H1 (cell line): ENCODE data around the gene MRPL55. TPM values are rescaled to one million over a fixed set of nuclear protein-coding genes. Genes with fewer than 3 reads are reported as not detected.

Experiments used
- CTCF ChIA-PET: fragments of 300-600 bp; sonication (Branson Sonifier 250); formaldehyde crosslinking; loops from one replicate; lab custom pipeline; 2021; ENCODE audit not compliant: partially characterized antibody; lab: Charles Lee
- POLR2A ChIA-PET: fragments of 300-600 bp; sonication (Branson Sonifier 250); formaldehyde crosslinking; loops from one replicate; lab custom pipeline; 2021; ENCODE audit warnings: inconsistent platforms; ENCODE audit not compliant: partially characterized antibody; lab: Charles Lee
- DNase-seq, 2 experiments: peaks; one replicate each; pipeline versions ENCODE4 v3.0.0 to v3.0.0-alpha.2; 2010 to 2022; ENCODE audit warnings: low spot score in 2 of 2, low read depth in 1 of 2, mixed read lengths in 1 of 2
- FAIRE-seq: peaks from 2 replicates; lab custom pipeline; 2011; peaks lifted over from hg19 to GRCh38; lab: Jason Lieb, UNC
- H2AFZ ChIP-seq: 2 replicates; pipeline ENCODE4 v1.8.1; 2012; ENCODE audit warnings: low read length, inconsistent platforms
- H2AK5ac ChIP-seq: 2 replicates; pipeline ENCODE4 v1.6.1; 2013; ENCODE audit warnings: low read depth, low read length
- H2BK120ac ChIP-seq: replicated peaks from 2 replicates; pipeline ENCODE3; 2013; ENCODE audit warnings: low read depth, low read length, inconsistent platforms
- H2BK12ac ChIP-seq: 2 replicates; pipeline ENCODE4 v1.6.1; 2013; ENCODE audit warnings: low read depth, low read length
- H2BK15ac ChIP-seq: 2 replicates; pipeline ENCODE4 v1.6.1; 2013; ENCODE audit warnings: low read length
- H2BK20ac ChIP-seq: 2 replicates; pipeline ENCODE4 v1.6.1; 2013; ENCODE audit warnings: low read length
- H2BK5ac ChIP-seq: 2 replicates; pipeline ENCODE4 v1.6.1; 2013; ENCODE audit warnings: low read depth, low read length
- H3K14ac ChIP-seq: 2 replicates; pipeline ENCODE4 v1.6.1; 2013; ENCODE audit warnings: inconsistent platforms; ENCODE audit not compliant: insufficient read length
- H3K18ac ChIP-seq: 2 replicates; pipeline ENCODE4 v1.6.1; 2013; ENCODE audit warnings: low read length; ENCODE audit errors: extremely low read depth
- H3K23ac ChIP-seq: 2 replicates; pipeline ENCODE4 v1.6.1; 2013; ENCODE audit warnings: inconsistent platforms; ENCODE audit not compliant: insufficient read length
- H3K23me2 ChIP-seq: 2 replicates; pipeline ENCODE4 v1.6.1; 2013; ENCODE audit warnings: low read depth, low read length
- H3K27ac ChIP-seq: 2 replicates; pipeline ENCODE4 v1.6.1; 2011; ENCODE audit warnings: low read depth, low read length, inconsistent platforms
- H3K27me3 ChIP-seq, 4 experiments: replicated peaks in 1 of 4; 1 replicate in 1 of 4; 2 replicates in 3 of 4; pipeline versions ENCODE4 v1.6.1 to v1.8.1; 2011 to 2013; ENCODE audit warnings: low read length in 3 of 4, mild to moderate bottlenecking in 3 of 4, inconsistent platforms in 2 of 4, mixed read lengths in 2 of 4, moderate library complexity in 1 of 4; ENCODE audit not compliant: control insufficient read depth in 3 of 4, insufficient read depth in 3 of 4; ENCODE audit errors: extremely low read depth in 1 of 4
- H3K36me3 ChIP-seq, 4 experiments: 2 replicates each; pipeline versions ENCODE4 v1.6.1 to v1.8.1; 2011 to 2013; ENCODE audit warnings: mild to moderate bottlenecking in 4 of 4, low read length in 3 of 4, moderate library complexity in 2 of 4, control low read depth in 1 of 4, inconsistent platforms in 1 of 4; ENCODE audit not compliant: insufficient read depth in 4 of 4, control insufficient read depth in 2 of 4
- H3K4ac ChIP-seq: replicated peaks from 2 replicates; pipeline ENCODE3; 2013; ENCODE audit warnings: low read length, low read depth, mixed read lengths, inconsistent platforms; ENCODE audit not compliant: insufficient read length
- H3K4me1 ChIP-seq, 4 experiments: replicated peaks in 1 of 4; 1 replicate in 1 of 4; 2 replicates in 3 of 4; pipeline versions ENCODE4 v1.6.1 to v1.8.1; 2011 to 2013; ENCODE audit warnings: low read length in 3 of 4, inconsistent platforms in 2 of 4, mixed read lengths in 1 of 4; ENCODE audit not compliant: insufficient read depth in 4 of 4, control insufficient read depth in 3 of 4
- H3K4me2 ChIP-seq, 2 experiments: 2 replicates each; pipeline versions ENCODE4 v1.6.1 to v1.8.1; 2011 to 2013; ENCODE audit warnings: low read depth in 2 of 2, low read length in 2 of 2, control low read depth in 1 of 2, inconsistent platforms in 1 of 2, mild to moderate bottlenecking in 1 of 2; ENCODE audit not compliant: insufficient read depth in 1 of 2
- H3K4me3 ChIP-seq, 4 experiments: fragments of 200-600, 300-600 bp in 1 of 4; sonication (generic), shearing (Covaris generic), sonication (Bioruptor Twin) in 1 of 4; 2 replicates each; pipeline versions ENCODE4 v1.5.1 to v1.8.1; 2011 to 2016; ENCODE audit warnings: low read length in 4 of 4, low read depth in 3 of 4, control low read depth in 2 of 4, inconsistent platforms in 2 of 4, mild to moderate bottlenecking in 2 of 4, mixed read lengths in 1 of 4, moderate library complexity in 1 of 4; ENCODE audit not compliant: insufficient read depth in 2 of 4; ENCODE audit errors: extremely low read depth in 1 of 4
- H3K56ac ChIP-seq: replicated peaks from 2 replicates; pipeline ENCODE3; 2013; ENCODE audit warnings: low read depth, mild to moderate bottlenecking, mixed read lengths, low read length, inconsistent platforms; ENCODE audit not compliant: insufficient read length
- H3K79me1 ChIP-seq: 2 replicates; pipeline ENCODE4 v1.6.1; 2013; ENCODE audit warnings: low read depth, low read length, control low read depth
- H3K79me2 ChIP-seq, 2 experiments: 2 replicates each; pipeline versions ENCODE4 v1.6.1 to v1.8.1; 2012 to 2013; ENCODE audit warnings: low read length in 2 of 2, mild to moderate bottlenecking in 2 of 2, inconsistent platforms in 1 of 2; ENCODE audit not compliant: insufficient read depth in 2 of 2, control insufficient read depth in 1 of 2
- H3K9ac ChIP-seq, 4 experiments: replicated peaks in 1 of 4; 1 replicate in 1 of 4; 2 replicates in 3 of 4; pipeline versions ENCODE4 v1.6.1 to v1.8.1; 2011 to 2013; ENCODE audit warnings: low read depth in 3 of 4, low read length in 3 of 4, control low read depth in 2 of 4, mild to moderate bottlenecking in 2 of 4, moderate library complexity in 2 of 4, inconsistent platforms in 1 of 4; ENCODE audit errors: extremely low read depth in 1 of 4
- H3K9me3 ChIP-seq, 2 experiments: 2 replicates each; pipeline versions ENCODE4 v1.6.1 to v1.8.1; 2012 to 2013; ENCODE audit warnings: mild to moderate bottlenecking in 2 of 2, moderate library complexity in 2 of 2, control low read depth in 1 of 2, inconsistent platforms in 1 of 2, low read depth in 1 of 2, low read length in 1 of 2, mixed read lengths in 1 of 2; ENCODE audit not compliant: insufficient read depth in 2 of 2
- H4K20me1 ChIP-seq, 2 experiments: replicated peaks in 1 of 2; 2 replicates each; pipeline versions ENCODE3 to v1.8.1; 2011 to 2013; ENCODE audit warnings: inconsistent platforms in 2 of 2, low read length in 2 of 2, mild to moderate bottlenecking in 1 of 2; ENCODE audit not compliant: insufficient read depth in 2 of 2, control insufficient read depth in 1 of 2
- H4K5ac ChIP-seq: 2 replicates; pipeline ENCODE4 v1.6.1; 2013; ENCODE audit warnings: low read length, low read depth, mixed read lengths, inconsistent platforms; ENCODE audit not compliant: insufficient read length
- H4K8ac ChIP-seq: 2 replicates; pipeline ENCODE4 v1.8.0; 2013; ENCODE audit warnings: mild to moderate bottlenecking, moderate library complexity, low read length, inconsistent platforms; ENCODE audit not compliant: insufficient read depth; ENCODE audit errors: extremely low read depth
- H4K91ac ChIP-seq: replicated peaks from 2 replicates; pipeline ENCODE3; 2013; ENCODE audit warnings: low read length, mixed read lengths, inconsistent platforms; ENCODE audit not compliant: insufficient read length
- BACH1 ChIP-seq: IDR thresholded peaks from 2 replicates; pipeline ENCODE4 v1.6.1; 2012; ENCODE audit warnings: low read length, improper control_type of control experiment
- BCL11A ChIP-seq, 2 experiments: IDR thresholded peaks; one replicate each; pipeline ENCODE4 v1.6.1; 2011; ENCODE audit warnings: low read depth in 2 of 2, low read length in 2 of 2, mild to moderate bottlenecking in 2 of 2
- BRCA1 ChIP-seq: IDR thresholded peaks from 2 replicates; pipeline ENCODE4 v1.6.1; 2012; ENCODE audit warnings: low read depth, low read length, improper control_type of control experiment
- FOSL1 ChIP-seq: IDR thresholded peaks from 2 replicates; pipeline ENCODE4 v1.6.1; 2011; ENCODE audit warnings: mild to moderate bottlenecking, low read depth, low read length, moderate library complexity; ENCODE audit not compliant: insufficient read depth
- GABPA ChIP-seq: IDR thresholded peaks from 2 replicates; pipeline ENCODE4 v1.6.1; 2011; ENCODE audit warnings: mild to moderate bottlenecking, low read length, moderate library complexity, borderline replicate concordance; ENCODE audit not compliant: insufficient read depth
- JUND ChIP-seq: IDR thresholded peaks from 2 replicates; pipeline ENCODE4 v1.6.1; 2011; ENCODE audit warnings: mild to moderate bottlenecking, improper control_type of control experiment, low read length
- KDM1A ChIP-seq: fragments of 200-600, 300-600 bp; sonication (generic); IDR thresholded peaks from 2 replicates; pipeline ENCODE4 v1.7.1; 2016; ENCODE audit warnings: mild to moderate bottlenecking, low read length, borderline replicate concordance
- PHF8 ChIP-seq: fragments of 200-600 bp; sonication (generic); conservative IDR thresholded peaks from 2 replicates; pipeline ENCODE4 v1.7.1; 2012; ENCODE audit warnings: low read depth, mild to moderate bottlenecking, inconsistent platforms, low read length, moderate library complexity
- POLR2A ChIP-seq, 2 experiments: IDR thresholded peaks; 1 replicate in 1 of 2; 2 replicates in 1 of 2; pipeline ENCODE4 v1.6.1; 2011; ENCODE audit warnings: low read depth in 2 of 2, low read length in 2 of 2, mild to moderate bottlenecking in 2 of 2; ENCODE audit errors: control extremely low read depth in 1 of 2
- RBBP5 ChIP-seq: IDR thresholded peaks from 2 replicates; pipeline ENCODE4 v1.7.1; 2012; ENCODE audit warnings: low read depth, mild to moderate bottlenecking, inconsistent platforms, low read length, moderate library complexity, borderline replicate concordance
- SIN3A ChIP-seq, 2 experiments: IDR thresholded peaks in 1 of 2; conservative IDR thresholded peaks in 1 of 2; 2 replicates each; pipeline ENCODE4 v1.6.1; 2011 to 2012; ENCODE audit warnings: low read length in 2 of 2, improper control_type of control experiment in 1 of 2, low read depth in 1 of 2, mild to moderate bottlenecking in 1 of 2
- SP1 ChIP-seq: IDR thresholded peaks from 2 replicates; pipeline ENCODE4 v1.6.1; 2011; ENCODE audit warnings: low read depth, low read length
- WGBS, 2 experiments: shearing (Covaris generic) in 1 of 2; methylation state at CpG; one replicate each; pipeline versions ENCODE4 v1.1.6 to v1.1.7; 2013 to 2015; ENCODE audit warnings: low lambda C conversion rate in 2 of 2, mixed read lengths in 2 of 2, inconsistent platforms in 1 of 2, low coverage in 1 of 2, missing lambda C conversion rate in 1 of 2; ENCODE audit not compliant: insufficient replicate concordance in 2 of 2, insufficient coverage in 1 of 2, insufficient read length in 1 of 2; ENCODE audit errors: extremely low coverage in 1 of 2, missing lambda C conversion rate in 1 of 2; 5-methylcytosine and 5-hydroxymethylcytosine counted together
- polyA plus RNA-seq, 7 experiments: library from polyadenylated mRNA; depleted of rRNA in 3 of 7; stranded (reverse) in 5 of 7; unstranded in 2 of 7; fragments of >200 nt in 5 of 7; fragments of 200-250 nt in 2 of 7; gene quantifications; 1 replicate in 5 of 7; 2 replicates in 1 of 7; 4 replicates in 1 of 7; pipeline versions ENCODE4 v1.2.1 to v1.2.3, GENCODE V29; 2011 to 2013; ENCODE audit warnings: missing spikeins in 2 of 7, mixed read lengths in 2 of 7
- total RNA-seq: library from RNA; stranded (reverse); fragmentation: NEBNext Ultra II Directional; extraction: Animal tissue kit (Norgen Biotek cat#: 25700); gene quantifications from 2 replicates; pipeline ENCODE4 v1.2.1, GENCODE V29; 2021

The MRPL55 gene
- total and polyA plus RNA-seq, 2 of the 8 experiments (the other 6 are each of a cell fraction or from before 2014, with no cell fraction given): 59.0 to 244 TPM

- Histone ChIP-seq H3K4me3 (no peak overlapping the region), H2BK5ac (no peak overlapping the region), H3K36me3 (no peaks in the 10 kb centered on the region), H3K18ac (no peak overlapping the region), H2AK5ac (no peak overlapping the region), H2BK12ac (no peak overlapping the region), H3K27ac (no peak overlapping the region), H2BK15ac (no peak overlapping the region), H3K4ac (no peak overlapping the region), H3K9me3 (no peaks in the 10 kb centered on the region), H3K23ac (no peak overlapping the region), H4K8ac (no peak overlapping the region), H3K56ac (no peak overlapping the region), H3K23me2 (peaks cover 3% of the 10 kb centered on the region; the same call in 1 of the 2 replicates), H2AFZ (no peak overlapping the region), H2BK120ac (no peak overlapping the region), H4K91ac (no peak overlapping the region), H3K27me3 (no peaks in the 10 kb centered on the region), H3K9ac (no peak overlapping the region), H3K14ac (no peak overlapping the region), H2BK20ac (no peak overlapping the region), H4K20me1 (peaks cover 8 to 28% of the 10 kb centered on the region in 2 experiments), H3K4me2 (no peak overlapping the region), H3K79me2 (peaks cover 0 to 41% of the 10 kb centered on the region in 2 experiments; a peak in 3 of 4 replicates), H3K79me1 (peaks cover 23% of the 10 kb centered on the region), H3K4me1 (peaks cover 0 to 19% (median 11%) of the 10 kb centered on the region in 4 experiments; a peak in 5 of 7 replicates), H4K5ac (no peak overlapping the region)
- no peak for FAIRE-seq
- no peak for DNase-seq
- ChIA-PET CTCF (interaction anchor here (1.4 to 1.7 kb wide), 2 partner anchors 15 to 18 kb away, joined by 3 to 5 read pairs; no protein-coding TSS in a partner anchor), POLR2A (interaction anchor here (1.0 to 1.8 kb wide), 2 partner anchors 19 to 20 kb away, joined by 3 to 7 read pairs; partner anchors contain the start of gene IBA57)
- WGBS, 2 experiments: 92% methylated on average over 19 of the region's 31 CpGs; no CpG with 5 or more reads in 1 of the 2 experiments
- TF ChIP-seq JUND: no peak
- no peak for TF ChIP-seq KDM1A
- TF ChIP-seq RBBP5: no peak
- TF ChIP-seq PHF8: no peak
- TF ChIP-seq SIN3A (conservative IDR thresholded peaks at IDR 0.05 in 1 of 2, IDR thresholded peaks at IDR 0.05 in 1 of 2; ENCODE audit: low read depth in 1 of 2, low read length in 2 of 2): no peak
- no peak for TF ChIP-seq BACH1
- no peak for TF ChIP-seq BRCA1
- no peak for TF ChIP-seq POLR2A (IDR thresholded peaks at IDR 0.05; ENCODE audit: control extremely low read depth in 1 of 2, low read depth in 2 of 2, low read length in 2 of 2)
- TF ChIP-seq GABPA: no peak
- no peak for TF ChIP-seq BCL11A (IDR thresholded peaks at IDR 0.05; ENCODE audit: low read depth in 2 of 2, low read length in 2 of 2)
- TF ChIP-seq FOSL1: no peak
- TF ChIP-seq SP1: no peak
These were observed 36.6 kb upstream of the MRPL55 start for GRCh38 chr1:228145463-228146416.
